Spleen (tissue), 11 donors: ENCODE measurements around the gene MOB3B. TPM values are rescaled to one million over a fixed set of nuclear protein-coding genes. Genes with fewer than 3 reads are reported as not detected.
A peak's percentile ranks its signal among the peaks of the same experiment; 100 is the strongest.

Source experiments
- DNase-seq: peaks from one replicate; pipeline ENCODE4 v3.0.0-alpha.2; 2020
- H3K27ac ChIP-seq, 8 donors: fragments of 200-600 bp; sonication (generic) in 7 of 8; 1 replicate in 4 of 8; 2 replicates in 4 of 8; pipeline versions ENCODE4 v1.5.0 to v1.8.0; 2016 to 2021; ENCODE audit warnings: inconsistent platforms in 4 of 8, mild to moderate bottlenecking in 4 of 8, moderate library complexity in 1 of 8
- H3K27me3 ChIP-seq, 7 donors: fragments of 200-600 bp; sonication (generic) in 6 of 7; replicated peaks in 1 of 7; 1 replicate in 4 of 7; 2 replicates in 3 of 7; pipeline versions ENCODE4 v1.5.0 to v1.8.0; 2016 to 2021; ENCODE audit warnings: inconsistent platforms in 3 of 7, mild to moderate bottlenecking in 1 of 7
- H3K36me3 ChIP-seq, 6 donors: fragments of 200-600 bp; sonication (generic) in 5 of 6; 1 replicate in 4 of 6; 2 replicates in 2 of 6; pipeline versions ENCODE4 v1.5.0 to v1.8.0; 2016 to 2021; ENCODE audit warnings: inconsistent platforms in 2 of 6
- H3K4me1 ChIP-seq, 6 donors: fragments of 200-600 bp; sonication (generic) in 5 of 6; 1 replicate in 3 of 6; 2 replicates in 3 of 6; pipeline versions ENCODE4 v1.5.0 to v1.8.0; 2016 to 2021; ENCODE audit warnings: inconsistent platforms in 3 of 6
- H3K4me3 ChIP-seq, 8 donors: fragments of 200-600 bp; sonication (generic) in 7 of 8; 1 replicate in 4 of 8; 2 replicates in 4 of 8; pipeline versions ENCODE4 v1.5.0 to v1.8.0; 2016 to 2021; ENCODE audit warnings: inconsistent platforms in 4 of 8, mild to moderate bottlenecking in 4 of 8, moderate library complexity in 2 of 8
- H3K9me3 ChIP-seq, 8 donors: fragments of 200-600 bp; sonication (generic) in 7 of 8; 1 replicate in 4 of 8; 2 replicates in 4 of 8; pipeline versions ENCODE4 v1.5.0 to v1.8.0; 2016 to 2021; ENCODE audit warnings: inconsistent platforms in 4 of 8
- POLR2A ChIP-seq, 3 donors: fragments of 450-650 bp; IDR thresholded peaks; one replicate each; pipeline ENCODE4 v1.5.1; 2017; ENCODE audit warnings: antibody characterized with exemption in 3 of 3, mild to moderate bottlenecking in 1 of 3
- POLR2AphosphoS5 ChIP-seq, 3 donors: sonication (generic); formaldehyde crosslinking; IDR thresholded peaks; one replicate each; pipeline ENCODE4 v1.5.1; 2017; ENCODE audit warnings: antibody characterized with exemption in 3 of 3
- WGBS, 5 donors: extraction: QIAGEN DNeasy Blood & Tissue Kit in 3 of 5; methylation state at CpG; one replicate each; pipeline versions ENCODE4 v1.1.5 to v1.1.7; 2013 to 2018; 5-methylcytosine and 5-hydroxymethylcytosine counted together
- intact Hi-C: fragments of 100-400 bp; cut with DNase I; formaldehyde crosslinking; loops from one replicate; pipeline ENCODE4 v1.15.0; 2023; ENCODE audit warnings: low total_unique reads
- polyA plus RNA-seq, 3 donors: library from polyadenylated mRNA; stranded (reverse); fragments of 200-250 nt; gene quantifications; one replicate each; pipeline ENCODE4 v1.2.1, GENCODE V29; 2013
- total RNA-seq, 7 donors: library from RNA; depleted of rRNA in 3 of 7; stranded (reverse); fragments of >200 nt in 3 of 7; fragmentation: NEBNext Ultra II Directional in 4 of 7; extraction: Animal tissue kit (Norgen Biotek cat#: 25700) in 4 of 7; gene quantifications; one replicate each; pipeline versions ENCODE4 v1.1.0 to v1.2.1, GENCODE V29; 2016 to 2021
- TF ChIP-seq, protein P1 (sequence below), 11 experiments: fragments of 200-600 bp in 7 of 11; fragments of 450-650 bp in 4 of 11; sonication (generic) in 4 of 11; IDR thresholded peaks in 8 of 11; conservative IDR thresholded peaks in 3 of 11; 1 replicate in 7 of 11; 2 replicates in 4 of 11; pipeline versions ENCODE4 v1.4.0 to v1.8.0; 2016 to 2021; ENCODE audit warnings: antibody characterized with exemption in 11 of 11, inconsistent platforms in 4 of 11, mild to moderate bottlenecking in 1 of 11
- donor health status: healthy with polysubstance abuse.
- donor health status: DM: no; HTN: no; CAD: no; lungs with moderate emphysema.
- donor health status: DM: no; HTN: no; CAD: no.
- donor health status: Bipolar disorder and iron deficiency.
- donor health status: healthy.
- donor health status: DM: no; HTN: no; CAD: no.
- donor health status: DM: yes; HTN: yes; CAD: no.

Gene MOB3B
- total and polyA plus RNA-seq, 10 donors, result 9.4 to 27.7 (median 19.9) TPM

DNA sequence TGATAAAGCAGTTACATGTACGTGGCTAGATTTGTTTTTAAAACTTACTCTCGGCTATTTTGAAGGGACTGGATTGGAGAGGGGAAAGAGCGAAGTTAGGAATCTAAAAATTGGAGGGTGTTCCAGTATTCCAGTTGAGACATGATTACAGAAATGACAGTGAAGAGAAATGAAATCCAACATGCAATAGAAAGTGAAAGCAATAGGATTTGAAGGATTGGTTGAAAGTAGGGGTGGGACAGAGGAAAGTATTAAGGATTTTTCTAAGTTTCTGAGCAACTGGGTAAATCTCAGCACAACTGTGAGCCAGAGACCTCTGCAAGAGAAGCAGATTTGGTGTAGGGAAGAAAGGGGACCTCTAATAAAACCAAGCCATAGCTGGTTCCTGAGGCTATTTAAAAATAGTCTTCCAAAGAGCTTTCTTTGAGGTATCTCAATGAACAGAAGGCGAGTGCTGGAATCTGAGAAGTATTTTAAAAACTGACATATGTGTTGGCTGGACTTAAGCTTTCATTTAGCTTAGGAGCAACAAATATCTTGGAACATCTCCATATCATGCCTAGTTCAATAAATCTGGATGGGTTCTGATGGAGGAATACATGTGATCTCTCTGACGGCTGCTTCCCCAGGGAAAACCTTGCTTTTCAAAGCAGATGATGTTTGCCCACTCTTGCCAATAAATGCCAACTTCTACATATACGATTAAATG lies 115.9 kb downstream of the MOB3B start:
- TF ChIP-seq, protein P1, sequence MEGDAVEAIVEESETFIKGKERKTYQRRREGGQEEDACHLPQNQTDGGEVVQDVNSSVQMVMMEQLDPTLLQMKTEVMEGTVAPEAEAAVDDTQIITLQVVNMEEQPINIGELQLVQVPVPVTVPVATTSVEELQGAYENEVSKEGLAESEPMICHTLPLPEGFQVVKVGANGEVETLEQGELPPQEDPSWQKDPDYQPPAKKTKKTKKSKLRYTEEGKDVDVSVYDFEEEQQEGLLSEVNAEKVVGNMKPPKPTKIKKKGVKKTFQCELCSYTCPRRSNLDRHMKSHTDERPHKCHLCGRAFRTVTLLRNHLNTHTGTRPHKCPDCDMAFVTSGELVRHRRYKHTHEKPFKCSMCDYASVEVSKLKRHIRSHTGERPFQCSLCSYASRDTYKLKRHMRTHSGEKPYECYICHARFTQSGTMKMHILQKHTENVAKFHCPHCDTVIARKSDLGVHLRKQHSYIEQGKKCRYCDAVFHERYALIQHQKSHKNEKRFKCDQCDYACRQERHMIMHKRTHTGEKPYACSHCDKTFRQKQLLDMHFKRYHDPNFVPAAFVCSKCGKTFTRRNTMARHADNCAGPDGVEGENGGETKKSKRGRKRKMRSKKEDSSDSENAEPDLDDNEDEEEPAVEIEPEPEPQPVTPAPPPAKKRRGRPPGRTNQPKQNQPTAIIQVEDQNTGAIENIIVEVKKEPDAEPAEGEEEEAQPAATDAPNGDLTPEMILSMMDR (IDR thresholded peaks at IDR 0.05 in 8 of 11, conservative IDR thresholded peaks at IDR 0.05 in 3 of 11), result no peak
- TF ChIP-seq POLR2A (IDR thresholded peaks at IDR 0.05) (no peak), POLR2AphosphoS5 (IDR thresholded peaks at IDR 0.05) (no peak)
- 61 to 71% (median 68%) methylated on average over 6 of the region's 6 CpGs for WGBS, 5 donors
- DNase-seq, result no peak
- no peaks in the 10 kb centered on the region for H3K36me3 ChIP-seq
- intact Hi-C loops, result no loop called here
- peaks cover 0 to 34% (median 17%) of the 10 kb centered on the region in 6 donors for H3K4me1 ChIP-seq
- no peaks in the 10 kb centered on the region for H3K9me3 ChIP-seq
- peak overlapping the region in 7 of 8 donors; percentile 51 to 77 (median 68) for H3K27ac ChIP-seq
- H3K27me3 ChIP-seq, result no peaks in the 10 kb centered on the region
- H3K4me3 ChIP-seq, result peak overlapping the region in 3 of 8 donors; percentile 13 to 46 (median 25)

DNA sequence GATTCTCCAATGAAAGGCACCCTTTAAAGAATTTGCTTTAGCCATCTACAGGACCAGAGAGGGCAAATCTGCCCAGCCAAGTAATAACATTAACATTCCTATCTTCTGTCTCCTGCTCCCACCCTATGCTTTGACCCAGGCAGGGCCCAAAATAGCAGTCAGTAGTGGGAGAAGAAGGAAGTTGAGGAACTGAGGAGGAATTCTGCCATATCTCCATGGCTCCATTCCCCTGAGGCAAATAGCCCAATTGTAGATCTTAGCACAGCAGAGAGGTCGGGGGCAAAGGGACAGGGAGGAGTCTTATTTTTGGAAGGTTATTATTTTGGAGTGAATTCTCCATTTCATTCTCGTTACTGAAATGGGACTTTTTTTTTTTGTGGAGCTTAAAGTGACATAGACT lies 116.7 kb downstream of the MOB3B start:
- H3K4me1 ChIP-seq, result peaks cover 0 to 41% (median 20%) of the 10 kb centered on the region in 6 donors
- intact Hi-C loops, result no loop called here
- H3K27me3 ChIP-seq, result no peaks in the 10 kb centered on the region
- DNase-seq, result no peak
- H3K4me3 ChIP-seq, result peak overlapping the region in 3 of 8 donors; percentile 13 to 46 (median 25)
- no peaks in the 10 kb centered on the region for H3K36me3 ChIP-seq
- peak overlapping the region in 7 of 8 donors; percentile 51 to 77 (median 68) for H3K27ac ChIP-seq
- TF ChIP-seq POLR2A (IDR thresholded peaks at IDR 0.05), result no peak
- TF ChIP-seq POLR2AphosphoS5 (IDR thresholded peaks at IDR 0.05), result no peak
- TF ChIP-seq, protein P1 (IDR thresholded peaks at IDR 0.05 in 8 of 11, conservative IDR thresholded peaks at IDR 0.05 in 3 of 11), result no peak
- no peaks in the 10 kb centered on the region for H3K9me3 ChIP-seq
- WGBS, 5 donors, result 43 to 66% (median 61%) methylated on average over 2 of the region's 2 CpGs

DNA sequence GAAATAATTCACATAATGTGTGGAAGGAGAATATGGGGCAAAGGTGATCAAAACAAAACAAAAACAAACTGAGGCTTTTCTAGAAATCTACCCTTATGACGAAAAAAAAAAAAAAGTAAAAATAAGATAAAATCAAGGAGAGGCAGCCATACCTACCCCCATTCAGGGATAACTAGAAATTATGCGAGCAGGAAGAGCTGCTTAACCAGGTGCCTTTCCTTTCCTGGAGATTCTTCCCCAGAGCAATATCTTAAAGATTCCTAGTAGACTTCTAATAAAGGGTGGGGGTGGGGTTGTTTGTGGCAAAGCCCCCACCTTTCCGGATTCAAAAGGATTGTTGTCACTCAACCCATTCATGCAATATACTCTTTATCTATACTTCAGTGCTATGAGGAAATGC lies 117.5 kb downstream of the MOB3B start:
- no peak for DNase-seq
- no peaks in the 10 kb centered on the region for H3K27me3 ChIP-seq
- no peaks in the 10 kb centered on the region for H3K36me3 ChIP-seq
- H3K4me3 ChIP-seq, result no peak overlapping the region
- 73 to 88% (median 83%) methylated on average over 3 of the region's 3 CpGs for WGBS, 5 donors
- H3K4me1 ChIP-seq, result peaks cover 4 to 50% (median 23%) of the 10 kb centered on the region in 6 donors
- TF ChIP-seq, protein P1 (IDR thresholded peaks at IDR 0.05 in 8 of 11, conservative IDR thresholded peaks at IDR 0.05 in 3 of 11), result no peak
- TF ChIP-seq POLR2AphosphoS5 (IDR thresholded peaks at IDR 0.05) (no peak), POLR2A (IDR thresholded peaks at IDR 0.05) (no peak)
- peak overlapping the region in 1 of 8 donors; percentile 77 for H3K27ac ChIP-seq
- no peaks in the 10 kb centered on the region for H3K9me3 ChIP-seq
- intact Hi-C loops, result no loop called here

DNA sequence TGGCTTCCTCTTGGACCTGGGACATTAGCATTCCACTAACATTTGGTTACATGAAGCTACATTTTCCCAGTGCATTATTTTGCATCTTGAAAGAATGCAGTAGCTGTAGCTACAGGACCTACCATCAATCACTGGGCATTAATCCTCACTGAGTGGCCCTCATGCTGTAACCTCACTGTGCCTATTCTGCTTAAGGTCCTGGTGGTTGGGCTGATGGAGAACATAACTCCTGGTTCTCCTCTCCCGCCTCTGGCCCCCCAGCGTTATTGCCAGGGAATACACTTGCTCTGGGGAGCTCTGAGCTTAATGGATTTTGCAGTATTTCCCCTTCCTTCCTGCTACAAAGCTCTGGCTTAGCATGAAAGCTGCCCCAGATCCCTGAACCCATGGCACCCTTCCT lies 121.1 kb downstream of the MOB3B start:
- Histone ChIP-seq H3K4me3 (no peak overlapping the region), H3K36me3 (no peaks in the 10 kb centered on the region), H3K4me1 (peaks cover 0 to 40% (median 16%) of the 10 kb centered on the region in 6 donors), H3K9me3 (no peaks in the 10 kb centered on the region), H3K27ac (peak overlapping the region in 5 of 8 donors; percentile 7 to 69 (median 44)), H3K27me3 (no peaks in the 10 kb centered on the region)
- WGBS, 5 donors, result 72 to 85% (median 73%) methylated on average over 2 of the region's 2 CpGs
- intact Hi-C loops, result no loop called here
- no peak for DNase-seq
- TF ChIP-seq POLR2AphosphoS5 (IDR thresholded peaks at IDR 0.05) (no peak), POLR2A (IDR thresholded peaks at IDR 0.05) (no peak)
- TF ChIP-seq, protein P1 (IDR thresholded peaks at IDR 0.05 in 8 of 11, conservative IDR thresholded peaks at IDR 0.05 in 3 of 11), result no peak
